ENCODE data around the gene RPS6KA2. TPM values are rescaled to one million over a fixed set of nuclear protein-coding genes. Genes with fewer than 3 reads are reported as not detected.

Gene RPS6KA2
- total and polyA plus RNA-seq, 7 experiments from 2014 or later = 4.5 to 17.1 (median 6.6) TPM

DNA sequence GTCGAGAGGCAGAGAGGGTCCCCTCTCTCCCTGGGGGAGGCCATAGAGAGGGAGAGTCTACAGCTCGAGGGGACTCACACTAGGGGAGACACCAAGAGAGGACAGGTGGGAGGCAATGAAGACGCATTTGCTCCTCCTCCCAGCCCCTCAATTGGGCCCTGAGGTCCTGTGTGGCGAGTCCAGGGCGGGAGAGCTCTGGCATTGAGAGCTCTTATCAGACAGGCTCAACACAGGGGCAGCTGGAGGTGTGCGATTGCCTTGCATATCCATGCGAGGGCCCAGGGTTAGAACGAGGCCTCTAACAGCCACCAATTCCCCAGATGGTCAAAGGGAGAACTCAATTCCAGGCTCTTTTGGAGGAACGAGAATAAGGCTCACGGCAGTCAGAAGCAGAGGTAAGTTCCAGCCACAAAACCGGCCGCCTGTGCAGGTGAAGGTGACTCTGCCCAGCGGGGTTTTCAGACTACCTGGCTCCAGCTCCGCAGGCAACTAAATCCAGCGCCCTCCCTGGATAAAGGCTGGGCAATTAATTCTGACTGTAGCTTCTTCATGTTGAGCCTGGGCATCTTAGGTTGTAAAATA lies 150.3 kb downstream of the RPS6KA2 start:
- intact Hi-C loops (cut with micrococcal nuclease) = no loop called here
- Histone ChIP-seq H3K36me3 (ENCODE audit: control insufficient read depth in 2 of 3, insufficient read depth in 3 of 3, low read length in 3 of 3) (no peaks in the 10 kb centered on the region), H3K9me3 (ENCODE audit: control insufficient read depth in 2 of 3, low read length in 3 of 3) (no peaks in the 10 kb centered on the region), H3K27ac (ENCODE audit: low read depth, low read length) (no peak overlapping the region), H3K4me3 (ENCODE audit: low read length) (no peak overlapping the region), H3K27me3 (ENCODE audit: control insufficient read depth in 2 of 2, insufficient read depth in 2 of 2, low read length in 2 of 2) (no peaks in the 10 kb centered on the region), H3K4me1 (ENCODE audit: control insufficient read depth in 2 of 2, insufficient read depth in 2 of 2, low read length in 2 of 2) (no peaks in the 10 kb centered on the region)
- ATAC-seq (no peak), DNase-seq (no peak)
- H3K27me3 Mint-ChIP-seq = no peaks in the 10 kb centered on the region
- CTCF ChIA-PET = interaction anchor here (1.2 kb wide), 1 partner anchor 20 kb away, joined by 4 read pairs; no protein-coding TSS in a partner anchor
- H3K27ac Mint-ChIP-seq = no peak overlapping the region
- no peaks in the 10 kb centered on the region for H3K9me3 Mint-ChIP-seq
- POLR2A ChIA-PET = no interaction called here
- no peak overlapping the region for H3K4me3 Mint-ChIP-seq
- peaks cover 0 to 18% (median 7%) of the 10 kb centered on the region in 5 donors for H3K36me3 Mint-ChIP-seq
- H3K4me1 Mint-ChIP-seq = peaks cover 0 to 10% (median 4%) of the 10 kb centered on the region in 7 donors

DNA sequence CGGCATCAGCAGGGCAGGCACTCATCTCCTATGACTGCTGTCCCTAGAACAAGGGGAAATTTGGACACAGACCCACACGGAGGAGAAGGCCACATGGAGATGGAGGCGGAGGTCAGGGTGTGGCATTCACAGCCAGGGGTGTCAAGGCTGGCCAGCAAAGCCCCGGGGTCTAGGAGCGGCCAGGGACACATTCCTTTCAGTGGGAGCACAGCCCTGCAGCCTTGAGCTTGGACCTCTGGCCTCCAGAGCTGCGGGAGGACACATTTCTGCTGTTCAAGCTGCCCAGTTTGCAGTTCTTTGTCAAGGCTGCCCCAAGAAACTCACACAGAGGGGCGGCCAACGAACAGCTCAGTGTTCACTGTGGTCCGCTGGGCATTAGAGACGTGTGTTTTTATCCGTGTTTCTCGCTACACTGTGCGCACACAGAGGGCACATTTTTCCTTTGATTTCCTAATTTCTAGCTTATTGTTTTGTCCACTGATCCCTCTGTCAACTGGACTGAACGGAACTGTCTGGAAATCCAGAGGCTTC lies 150.9 kb downstream of the RPS6KA2 start:
- ATAC-seq = no peak
- H3K36me3 ChIP-seq (ENCODE audit: control insufficient read depth in 2 of 3, insufficient read depth in 3 of 3, low read length in 3 of 3) = no peaks in the 10 kb centered on the region
- no peak overlapping the region for H3K4me3 ChIP-seq (ENCODE audit: low read length)
- H3K27me3 Mint-ChIP-seq = no peaks in the 10 kb centered on the region
- no peaks in the 10 kb centered on the region for H3K4me1 ChIP-seq (ENCODE audit: control insufficient read depth in 2 of 2, insufficient read depth in 2 of 2, low read length in 2 of 2)
- no peaks in the 10 kb centered on the region for H3K9me3 Mint-ChIP-seq
- no peak for DNase-seq
- H3K36me3 Mint-ChIP-seq = peaks cover 0 to 15% (median 7%) of the 10 kb centered on the region in 5 donors
- peak overlapping the region in 2 of 9 donors; percentile 24 to 38 for H3K27ac Mint-ChIP-seq
- POLR2A ChIA-PET = no interaction called here
- H3K27me3 ChIP-seq (ENCODE audit: control insufficient read depth in 2 of 2, insufficient read depth in 2 of 2, low read length in 2 of 2) = no peaks in the 10 kb centered on the region
- intact Hi-C loops (cut with micrococcal nuclease) = no loop called here
- CTCF ChIA-PET = interaction anchor here (1.2 kb wide), 1 partner anchor 20 kb away, joined by 4 read pairs; no protein-coding TSS in a partner anchor
- no peak overlapping the region for H3K4me3 Mint-ChIP-seq
- H3K27ac ChIP-seq (ENCODE audit: low read depth, low read length) = no peak overlapping the region
- no peaks in the 10 kb centered on the region for H3K9me3 ChIP-seq (ENCODE audit: control insufficient read depth in 2 of 3, low read length in 3 of 3)
- peaks cover 0 to 8% (median 4%) of the 10 kb centered on the region in 7 donors for H3K4me1 Mint-ChIP-seq

DNA sequence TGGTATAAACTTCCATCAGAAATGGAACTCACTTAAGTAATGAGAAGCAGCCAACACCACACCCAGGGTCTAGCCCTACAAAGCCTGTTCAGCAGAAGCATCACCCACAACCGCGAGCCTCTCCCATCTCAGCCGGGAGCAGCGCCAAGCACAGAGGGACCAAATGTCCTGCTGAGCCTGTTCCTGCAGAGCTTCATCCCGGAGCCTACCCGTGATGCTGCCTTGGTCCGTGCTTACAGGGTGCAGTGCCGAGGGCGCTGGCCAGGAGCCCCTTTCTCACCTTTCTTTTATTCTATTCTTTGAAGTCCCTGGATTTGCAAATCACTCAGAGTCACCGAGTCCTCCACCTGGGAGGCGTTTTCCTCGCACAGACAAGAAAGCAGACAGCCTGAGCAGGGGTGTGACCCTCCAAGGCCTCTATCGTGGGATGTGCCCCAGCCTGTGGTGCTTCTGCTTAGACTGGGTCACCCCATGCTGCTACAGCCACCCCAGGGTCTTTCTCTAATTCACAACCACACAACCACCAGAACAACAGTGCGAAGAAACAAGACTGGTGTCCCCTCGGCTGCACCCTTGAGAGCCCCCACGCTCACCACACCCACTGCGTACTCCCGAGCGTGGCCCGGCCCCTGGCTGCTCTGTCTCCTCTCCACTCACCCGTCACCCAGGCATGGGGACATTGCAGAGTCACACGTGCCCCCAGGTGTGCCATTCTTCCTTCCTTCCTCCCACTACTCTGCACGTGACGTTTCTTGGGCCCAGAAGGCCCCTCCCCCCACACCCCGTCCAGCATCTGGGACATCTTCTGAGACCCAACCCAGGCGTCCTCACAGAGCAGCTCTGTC lies 152.1 kb downstream of the RPS6KA2 start:
- Histone ChIP-seq H3K27me3 (ENCODE audit: control insufficient read depth in 2 of 2, insufficient read depth in 2 of 2, low read length in 2 of 2) (no peaks in the 10 kb centered on the region), H3K27ac (ENCODE audit: low read depth, low read length) (no peak overlapping the region), H3K4me3 (ENCODE audit: low read length) (no peak overlapping the region), H3K4me1 (ENCODE audit: control insufficient read depth in 2 of 2, insufficient read depth in 2 of 2, low read length in 2 of 2) (no peaks in the 10 kb centered on the region), H3K9me3 (ENCODE audit: control insufficient read depth in 2 of 3, low read length in 3 of 3) (no peaks in the 10 kb centered on the region), H3K36me3 (ENCODE audit: control insufficient read depth in 2 of 3, insufficient read depth in 3 of 3, low read length in 3 of 3) (no peaks in the 10 kb centered on the region)
- no peak overlapping the region for H3K4me3 Mint-ChIP-seq
- peaks cover 0 to 8% (median 4%) of the 10 kb centered on the region in 7 donors for H3K4me1 Mint-ChIP-seq
- H3K36me3 Mint-ChIP-seq = peaks cover 0 to 14% (median 5%) of the 10 kb centered on the region in 5 donors
- POLR2A ChIA-PET = no interaction called here
- no peaks in the 10 kb centered on the region for H3K9me3 Mint-ChIP-seq
- CTCF ChIA-PET = no interaction called here
- ATAC-seq = no peak
- no peak for DNase-seq
- intact Hi-C loops (cut with micrococcal nuclease) = no loop called here
- H3K27ac Mint-ChIP-seq = peak overlapping the region in 2 of 9 donors; percentile 24 to 73
- H3K27me3 Mint-ChIP-seq = no peaks in the 10 kb centered on the region

DNA sequence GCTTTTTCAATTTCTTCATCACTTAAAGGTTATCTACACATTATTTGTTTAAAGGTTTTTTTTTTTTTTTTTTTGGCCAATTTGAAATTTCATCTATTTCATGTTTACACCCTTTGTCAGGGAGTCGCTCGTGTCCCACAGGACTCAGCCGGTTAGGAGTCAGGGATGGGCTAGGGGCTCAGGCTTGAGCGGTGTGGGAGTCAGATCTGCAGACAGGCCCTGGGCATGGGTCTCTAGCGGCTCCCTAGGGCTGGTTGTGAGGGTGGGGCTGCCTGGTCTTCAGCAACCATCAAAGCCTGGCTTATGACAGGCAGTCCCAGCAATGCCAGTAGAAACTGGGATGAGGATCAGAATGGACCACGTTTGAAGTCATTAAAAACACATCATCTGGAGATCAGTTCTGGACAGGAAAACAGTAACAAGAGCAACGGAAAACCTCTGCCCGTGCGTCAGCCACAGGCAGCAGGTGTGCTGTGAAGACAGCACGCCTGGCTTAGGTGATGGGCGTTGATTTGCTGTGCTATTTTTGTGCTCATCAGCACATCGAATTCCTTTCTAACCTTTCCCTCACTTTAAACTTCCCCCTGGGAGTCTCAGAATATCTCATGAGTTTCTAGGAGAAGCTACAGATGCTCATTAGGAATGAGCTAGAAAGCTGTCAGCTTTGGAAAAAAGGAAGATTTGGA lies 153.0 kb downstream of the RPS6KA2 start:
- CTCF ChIA-PET = no interaction called here
- H3K9me3 Mint-ChIP-seq = no peaks in the 10 kb centered on the region
- peak overlapping the region in 1 of 10 donors; percentile 30 for H3K4me3 Mint-ChIP-seq

DNA sequence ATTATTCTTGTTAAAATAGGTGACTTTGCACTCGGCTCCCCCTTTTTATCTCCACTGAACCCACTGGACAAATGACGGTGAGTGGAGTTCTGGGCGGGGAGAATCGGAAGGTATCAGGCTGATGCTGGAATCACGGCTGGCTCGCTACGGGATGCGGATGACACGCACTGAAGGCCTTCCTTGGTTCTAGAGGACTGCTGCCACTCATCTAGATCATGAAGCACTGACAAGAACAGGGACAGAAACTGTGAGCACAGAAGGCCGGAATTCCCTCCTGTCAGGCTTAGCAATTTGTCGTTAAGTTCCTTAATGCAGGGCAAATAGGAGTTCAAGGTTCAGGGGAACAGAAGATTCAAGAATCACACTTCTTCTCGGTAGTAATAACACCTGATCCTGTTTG lies 154.4 kb downstream of the RPS6KA2 start:
- intact Hi-C loops (cut with micrococcal nuclease) = no loop called here
- H3K4me1 ChIP-seq (ENCODE audit: control insufficient read depth in 2 of 2, insufficient read depth in 2 of 2, low read length in 2 of 2) = no peaks in the 10 kb centered on the region

More for the DNA sequence above, 153.0 kb downstream of the RPS6KA2 start:
- Mint-ChIP-seq H3K27me3 (no peaks in the 10 kb centered on the region), H3K36me3 (peaks cover 0 to 9% (median 0%) of the 10 kb centered on the region in 5 donors), H3K4me1 (peaks cover 0 to 8% (median 4%) of the 10 kb centered on the region in 7 donors), H3K27ac (peak overlapping the region in 1 of 9 donors; percentile 30)
- Histone ChIP-seq H3K4me1 (ENCODE audit: control insufficient read depth in 2 of 2, insufficient read depth in 2 of 2, low read length in 2 of 2) (no peaks in the 10 kb centered on the region), H3K36me3 (ENCODE audit: control insufficient read depth in 2 of 3, insufficient read depth in 3 of 3, low read length in 3 of 3) (no peaks in the 10 kb centered on the region), H3K27me3 (ENCODE audit: control insufficient read depth in 2 of 2, insufficient read depth in 2 of 2, low read length in 2 of 2) (no peaks in the 10 kb centered on the region), H3K9me3 (ENCODE audit: control insufficient read depth in 2 of 3, low read length in 3 of 3) (no peaks in the 10 kb centered on the region), H3K4me3 (ENCODE audit: low read length) (no peak overlapping the region), H3K27ac (ENCODE audit: low read depth, low read length) (no peak overlapping the region)
- POLR2A ChIA-PET = no interaction called here
- no peak for DNase-seq
- intact Hi-C loops (cut with micrococcal nuclease) = no loop called here
- ATAC-seq = no peak

DNA sequence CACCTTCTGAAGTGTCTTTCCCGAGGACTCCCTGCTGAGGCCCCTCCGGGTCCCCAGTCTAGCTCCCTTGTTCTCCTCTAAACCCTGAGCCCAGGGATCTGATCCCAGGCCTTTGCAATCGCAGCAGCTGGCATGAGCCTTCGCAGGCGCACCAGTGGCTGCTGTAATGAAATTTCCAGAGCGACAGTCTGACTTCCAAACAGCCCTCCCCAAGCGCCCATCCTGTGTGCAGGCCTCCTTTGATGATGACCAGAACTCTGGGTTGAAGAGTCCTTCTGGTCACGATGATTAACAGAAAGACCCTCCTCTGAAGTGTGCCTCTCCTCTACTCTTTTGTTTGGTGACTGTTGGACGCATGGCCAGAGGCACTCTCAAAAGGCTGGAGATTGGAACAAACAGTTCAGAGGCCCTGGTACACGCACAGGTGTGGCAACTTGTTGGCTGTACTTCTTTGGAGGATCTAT lies 155.2 kb downstream of the RPS6KA2 start:
- Mint-ChIP-seq H3K27me3 (peaks cover 0 to 5% (median 0%) of the 10 kb centered on the region in 5 donors), H3K27ac (no peak overlapping the region), H3K4me3 (no peak overlapping the region), H3K4me1 (peaks cover 2 to 9% (median 5%) of the 10 kb centered on the region in 7 donors), H3K36me3 (peaks cover 0 to 9% (median 0%) of the 10 kb centered on the region in 5 donors), H3K9me3 (no peaks in the 10 kb centered on the region)
- POLR2A ChIA-PET = interaction anchor here (0.5 kb wide), 1 partner anchor 219 kb away, joined by 3 read pairs; no protein-coding TSS in a partner anchor
- no peaks in the 10 kb centered on the region for H3K36me3 ChIP-seq (ENCODE audit: control insufficient read depth in 2 of 3, insufficient read depth in 3 of 3, low read length in 3 of 3)
- intact Hi-C loops (cut with micrococcal nuclease) = no loop called here
- no peak overlapping the region for H3K27ac ChIP-seq (ENCODE audit: low read depth, low read length)
- DNase-seq (no peak), ATAC-seq (no peak)
- H3K4me3 ChIP-seq (ENCODE audit: low read length) = no peak overlapping the region
- H3K4me1 ChIP-seq (ENCODE audit: control insufficient read depth in 2 of 2, insufficient read depth in 2 of 2, low read length in 2 of 2) = no peaks in the 10 kb centered on the region
- CTCF ChIA-PET = no interaction called here
- no peaks in the 10 kb centered on the region for H3K27me3 ChIP-seq (ENCODE audit: control insufficient read depth in 2 of 2, insufficient read depth in 2 of 2, low read length in 2 of 2)
- no peaks in the 10 kb centered on the region for H3K9me3 ChIP-seq (ENCODE audit: control insufficient read depth in 2 of 3, low read length in 3 of 3)

More for the DNA sequence above, 154.4 kb downstream of the RPS6KA2 start:
- H3K27ac Mint-ChIP-seq = peak overlapping the region in 1 of 9 donors; percentile 28
- Histone ChIP-seq H3K9me3 (ENCODE audit: control insufficient read depth in 2 of 3, low read length in 3 of 3) (no peaks in the 10 kb centered on the region), H3K27ac (ENCODE audit: low read depth, low read length) (no peak overlapping the region), H3K36me3 (ENCODE audit: control insufficient read depth in 2 of 3, insufficient read depth in 3 of 3, low read length in 3 of 3) (no peaks in the 10 kb centered on the region), H3K27me3 (ENCODE audit: control insufficient read depth in 2 of 2, insufficient read depth in 2 of 2, low read length in 2 of 2) (no peaks in the 10 kb centered on the region), H3K4me3 (ENCODE audit: low read length) (no peak overlapping the region)
- peaks cover 0 to 3% (median 0%) of the 10 kb centered on the region in 5 donors for H3K36me3 Mint-ChIP-seq
- H3K4me1 Mint-ChIP-seq = peaks cover 0 to 8% (median 4%) of the 10 kb centered on the region in 7 donors
- no peaks in the 10 kb centered on the region for H3K9me3 Mint-ChIP-seq
- CTCF ChIA-PET = no interaction called here
- DNase-seq = no peak
- no peak for ATAC-seq
- H3K27me3 Mint-ChIP-seq = no peaks in the 10 kb centered on the region
- POLR2A ChIA-PET = no interaction called here
- no peak overlapping the region for H3K4me3 Mint-ChIP-seq
